Measurements from ENCODE around the gene BCKDHA.

The BCKDHA gene

GRCh38 chr19:41397086-41398049 is at the start of gene BCKDHA, which contains the start of gene EXOSC5:
TSS of gene BCKDHA (plus strand) at chr19:41397818. CDS start at chr19:41397828, 10 bp downstream.
TSS of gene EXOSC5 (minus strand) at chr19:41397359. CDS start at chr19:41397328, 31 bp downstream.
- DNase-seq (ENCODE audit: low read depth): peak; percentile 99

GRCh38 chr19:41350735-41351338 is 46.8 kb upstream of the BCKDHA start:
- DNase-seq (ENCODE audit: low read depth): no peak

- peak; percentile 77 for DNase-seq (ENCODE audit: low read depth)
These were observed 46.0 kb upstream of the BCKDHA start for GRCh38 chr19:41351339-41352245.

GRCh38 chr19:41352279-41352608 is 45.4 kb upstream of the BCKDHA start:
- no peak for DNase-seq (ENCODE audit: low read depth)

GRCh38 chr19:41352609-41353465 is 44.8 kb upstream of the BCKDHA start:
- DNase-seq (ENCODE audit: low read depth): peak; percentile 77

GRCh38 chr19:41353466-41354342 is 43.9 kb upstream of the BCKDHA start, which contains the start of gene TGFB1:
TSS of gene TGFB1 (minus strand) at chr19:41353922. CDS start at chr19:41353044, 878 bp downstream.
- peak; percentile 87 for DNase-seq (ENCODE audit: low read depth)

- no peak for DNase-seq (ENCODE audit: low read depth)
These were observed 43.2 kb upstream of the BCKDHA start for GRCh38 chr19:41354343-41354953.

GRCh38 chr19:41355035-41355434 is 42.6 kb upstream of the BCKDHA start:
- DNase-seq (ENCODE audit: low read depth): no peak

GRCh38 chr19:41355802-41356201 is 41.8 kb upstream of the BCKDHA start:
- no peak for DNase-seq (ENCODE audit: low read depth)

- no peak for DNase-seq (ENCODE audit: low read depth)
These were observed 40.5 kb upstream of the BCKDHA start for GRCh38 chr19:41356984-41357739.

GRCh38 chr19:41357746-41358145 is 39.9 kb upstream of the BCKDHA start:
- no peak for DNase-seq (ENCODE audit: low read depth)

GRCh38 chr19:41359741-41360140 is 37.9 kb upstream of the BCKDHA start:
- DNase-seq (ENCODE audit: low read depth): no peak

- no peak for DNase-seq (ENCODE audit: low read depth)
These were observed 35.3 kb upstream of the BCKDHA start for GRCh38 chr19:41362143-41362847.

- DNase-seq (ENCODE audit: low read depth): no peak
These were observed 34.3 kb upstream of the BCKDHA start for GRCh38 chr19:41363371-41363752.

- DNase-seq (ENCODE audit: low read depth): peak; percentile 96
These were observed 33.7 kb upstream of the BCKDHA start, which contains the start of gene B9D2 for GRCh38 chr19:41363753-41364523. TSS of gene B9D2 (minus strand) at chr19:41364149. CDS start at chr19:41363519, 630 bp downstream.

- no peak for DNase-seq (ENCODE audit: low read depth)
These were observed 32.9 kb upstream of the BCKDHA start for GRCh38 chr19:41364524-41365391.
